ENCODE measurements around the gene FAM50A. TPM values are rescaled to one million over a fixed set of nuclear protein-coding genes. Genes with fewer than 3 reads are reported as not detected.
A peak's percentile ranks its signal among the peaks of the same experiment; 100 is the strongest.

FAM50A gene
- total RNA-seq, 6 donors from 2014 or later = 59.0 to 144 (median 72.7) TPM

DNA sequence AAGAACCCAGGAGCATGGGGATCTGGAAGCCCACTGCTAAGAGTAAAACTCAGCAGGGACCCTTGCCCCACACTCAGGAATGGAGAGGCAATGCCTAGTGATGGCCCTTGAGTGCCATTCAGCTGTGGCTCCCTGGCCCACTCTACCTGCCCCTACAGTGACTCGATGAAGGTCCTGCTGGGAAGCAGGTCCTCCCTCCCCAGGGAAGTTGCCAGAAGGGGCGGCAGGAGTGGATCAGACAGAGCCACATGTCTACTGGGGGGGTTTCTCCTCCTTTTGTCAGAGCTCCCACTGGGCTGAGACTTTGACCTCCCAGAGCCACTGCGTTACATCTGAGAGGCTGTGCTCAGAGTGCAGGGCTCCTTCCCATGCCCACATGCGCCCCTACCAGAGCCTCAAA is 45.2 kb downstream of the FAM50A start:
- no peak for ATAC-seq (ENCODE audit: low FRiP score in 2 of 2)
- TF ChIP-seq EP300 (IDR thresholded peaks at IDR 0.05) (no peak), POLR2A (IDR thresholded peaks at IDR 0.05) (no peak), POLR2AphosphoS5 (IDR thresholded peaks at IDR 0.05) (no peak)
- TF ChIP-seq, protein P1, sequence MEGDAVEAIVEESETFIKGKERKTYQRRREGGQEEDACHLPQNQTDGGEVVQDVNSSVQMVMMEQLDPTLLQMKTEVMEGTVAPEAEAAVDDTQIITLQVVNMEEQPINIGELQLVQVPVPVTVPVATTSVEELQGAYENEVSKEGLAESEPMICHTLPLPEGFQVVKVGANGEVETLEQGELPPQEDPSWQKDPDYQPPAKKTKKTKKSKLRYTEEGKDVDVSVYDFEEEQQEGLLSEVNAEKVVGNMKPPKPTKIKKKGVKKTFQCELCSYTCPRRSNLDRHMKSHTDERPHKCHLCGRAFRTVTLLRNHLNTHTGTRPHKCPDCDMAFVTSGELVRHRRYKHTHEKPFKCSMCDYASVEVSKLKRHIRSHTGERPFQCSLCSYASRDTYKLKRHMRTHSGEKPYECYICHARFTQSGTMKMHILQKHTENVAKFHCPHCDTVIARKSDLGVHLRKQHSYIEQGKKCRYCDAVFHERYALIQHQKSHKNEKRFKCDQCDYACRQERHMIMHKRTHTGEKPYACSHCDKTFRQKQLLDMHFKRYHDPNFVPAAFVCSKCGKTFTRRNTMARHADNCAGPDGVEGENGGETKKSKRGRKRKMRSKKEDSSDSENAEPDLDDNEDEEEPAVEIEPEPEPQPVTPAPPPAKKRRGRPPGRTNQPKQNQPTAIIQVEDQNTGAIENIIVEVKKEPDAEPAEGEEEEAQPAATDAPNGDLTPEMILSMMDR (IDR thresholded peaks at IDR 0.05) = no peak
- peak overlapping the region in 3 of 4 donors; percentile 88 to 93 (median 90) for H3K27ac ChIP-seq
- no peaks in the 10 kb centered on the region for H3K9me3 ChIP-seq
- H3K36me3 ChIP-seq = peaks cover 0 to 13% (median 2%) of the 10 kb centered on the region in 4 donors
- H3K4me1 ChIP-seq = peaks cover 5 to 50% (median 17%) of the 10 kb centered on the region in 4 donors
- H3K27me3 ChIP-seq = no peaks in the 10 kb centered on the region
- no peak for DNase-seq
- peak overlapping the region in 3 of 4 donors; percentile 52 to 74 (median 67) for H3K4me3 ChIP-seq
- WGBS, 2 donors = 82% methylated on average over 4 of the region's 4 CpGs; no CpG with 5 or more reads in 1 of the 2 donors

DNA sequence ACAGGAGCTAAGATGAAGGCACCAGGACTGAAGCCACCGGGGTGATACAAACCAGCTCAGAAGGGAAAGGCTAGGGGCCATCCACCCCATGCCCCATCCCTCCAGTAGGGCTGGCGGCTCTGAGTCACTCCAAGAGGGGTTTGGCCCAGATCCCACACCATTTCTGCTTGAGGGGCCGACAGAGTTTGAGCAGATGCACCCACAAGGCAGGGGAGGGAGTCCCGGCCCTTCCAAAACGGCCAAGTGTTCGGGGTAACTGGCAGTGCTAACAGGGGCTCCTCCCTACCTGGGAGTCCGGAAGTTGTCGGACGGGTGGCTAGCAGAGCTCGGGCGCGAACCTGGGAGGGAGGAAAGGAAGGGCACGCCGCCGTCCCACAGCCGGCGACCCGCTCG is 46.1 kb downstream of the FAM50A start:
- Histone ChIP-seq H3K36me3 (peaks cover 0 to 9% (median 2%) of the 10 kb centered on the region in 4 donors), H3K27me3 (no peaks in the 10 kb centered on the region), H3K9me3 (no peaks in the 10 kb centered on the region), H3K27ac (peak overlapping the region; percentile 88 to 93 (median 92)), H3K4me3 (peak overlapping the region; percentile 22 to 74 (median 60)), H3K4me1 (peaks cover 5 to 46% (median 16%) of the 10 kb centered on the region in 4 donors)
- 0 to 30% methylated on average over 1 to 19 of the region's 19 CpGs for WGBS, 2 donors
- DNase-seq (no peak), ATAC-seq (ENCODE audit: low FRiP score in 2 of 2) (peak in 1 of 2 donors; percentile 30)
- TF ChIP-seq, protein P1 (IDR thresholded peaks at IDR 0.05) = no peak
- TF ChIP-seq EP300 (IDR thresholded peaks at IDR 0.05) (no peak), POLR2AphosphoS5 (IDR thresholded peaks at IDR 0.05) (no peak), POLR2A (IDR thresholded peaks at IDR 0.05) (no peak)

DNA sequence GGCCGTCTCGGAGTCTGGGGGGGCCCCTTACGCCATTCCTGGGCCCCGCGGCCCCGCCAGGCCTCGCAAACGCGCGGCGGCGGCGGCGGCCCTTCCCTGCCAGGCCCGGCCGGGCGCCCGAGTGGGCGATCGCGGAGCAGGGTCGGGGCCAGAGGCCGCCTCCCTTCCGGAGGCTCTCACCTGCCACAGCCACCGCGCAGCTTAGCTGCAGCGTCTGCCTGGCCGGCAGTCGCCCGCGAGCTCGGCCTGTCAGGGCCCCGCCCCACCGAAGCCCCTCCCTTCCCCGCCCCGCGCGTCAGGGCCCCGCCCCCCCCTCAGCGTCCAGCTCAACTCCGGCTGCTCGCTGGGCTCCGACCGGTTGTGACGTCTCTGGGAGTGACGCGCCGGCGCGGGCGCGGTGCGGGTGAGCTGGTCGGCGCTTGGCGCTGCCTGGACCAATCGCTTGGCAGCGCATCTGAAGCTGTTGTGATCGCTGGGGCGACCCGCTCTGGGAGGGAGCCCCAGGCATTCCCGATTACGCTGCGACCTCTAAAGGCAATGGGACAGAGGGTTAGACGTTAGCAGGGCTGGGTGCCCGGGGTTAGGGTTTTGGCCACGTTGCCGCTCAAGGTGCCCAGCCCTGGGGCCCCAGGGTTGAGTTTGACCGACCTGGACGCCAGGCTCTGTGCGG is 46.6 kb downstream of the FAM50A start, which contains the start of gene SLC10A3:
Gene SLC10A3 (minus strand): TSS at position 216 of the 670 bp plus-strand sequence. CDS start 1,689 bp downstream, outside the sequence.
- TF ChIP-seq EP300 (IDR thresholded peaks at IDR 0.05) (no peak), POLR2A (IDR thresholded peaks at IDR 0.05) (peak in 3 of 4 donors; percentile 50 to 96 (median 83)), POLR2AphosphoS5 (IDR thresholded peaks at IDR 0.05) (peak; percentile 70 to 85)
- TF ChIP-seq, protein P1 (IDR thresholded peaks at IDR 0.05) = peak in 1 of 6 experiments; percentile 16
- DNase-seq (peak; percentile 93 to 98), ATAC-seq (ENCODE audit: low FRiP score in 2 of 2) (peak; percentile 92 to 95)
- no peaks in the 10 kb centered on the region for H3K27me3 ChIP-seq
- peak within 1 kb of the TSS; percentile 88 to 93 (median 92) for H3K27ac ChIP-seq
- peak within 1 kb of the TSS; percentile 22 to 74 (median 60) for H3K4me3 ChIP-seq
- H3K4me1 ChIP-seq = peaks cover 5 to 40% (median 11%) of the 10 kb centered on the region in 4 donors
- H3K36me3 ChIP-seq = peaks cover 0 to 9% (median 2%) of the 10 kb centered on the region in 4 donors
- 38% methylated on average over 41 of the region's 71 CpGs; no CpG with 5 or more reads in 1 of the 2 donors for WGBS, 2 donors
- no peaks in the 10 kb centered on the region for H3K9me3 ChIP-seq

DNA sequence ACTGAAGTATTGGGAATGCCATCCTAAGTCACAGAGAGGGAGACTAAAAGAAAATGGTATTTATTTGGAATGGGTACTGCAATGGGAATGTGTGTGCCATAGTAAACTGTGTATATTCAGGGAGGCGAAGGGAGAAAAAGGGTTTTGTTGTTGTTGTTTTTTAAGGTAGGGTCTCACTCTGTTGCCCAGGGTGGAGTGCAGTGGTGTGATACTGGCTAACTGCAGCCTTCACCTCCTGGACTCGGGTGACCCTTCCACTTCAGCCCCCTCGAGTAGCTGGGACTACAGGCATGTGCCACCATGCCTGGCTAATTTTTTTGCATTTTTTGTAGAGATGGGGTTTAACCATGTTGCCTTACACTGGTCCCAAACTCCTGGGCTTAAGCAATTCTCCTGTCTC is 50.8 kb downstream of the FAM50A start:
- WGBS, 2 donors = 70 to 86% methylated on average over 3 of the region's 3 CpGs
- Histone ChIP-seq H3K36me3 (no peaks in the 10 kb centered on the region), H3K9me3 (no peaks in the 10 kb centered on the region), H3K4me3 (no peak overlapping the region), H3K4me1 (peaks cover 0 to 11% (median 0%) of the 10 kb centered on the region in 4 donors), H3K27ac (no peak overlapping the region), H3K27me3 (no peaks in the 10 kb centered on the region)
- ATAC-seq (ENCODE audit: low FRiP score in 2 of 2) (no peak), DNase-seq (no peak)
- TF ChIP-seq EP300 (IDR thresholded peaks at IDR 0.05) = no peak
- TF ChIP-seq POLR2A (IDR thresholded peaks at IDR 0.05) = no peak
- TF ChIP-seq, protein P1 (IDR thresholded peaks at IDR 0.05) = no peak
- TF ChIP-seq POLR2AphosphoS5 (IDR thresholded peaks at IDR 0.05) = no peak

All from upper lobe of left lung (tissue), 6 donors.